CD4-positive, CD25-positive, alpha-beta regulatory T cell (primary cell): Measurements from ENCODE around the gene COMMD9. TPM values are rescaled to one million over a fixed set of nuclear protein-coding genes. Genes with fewer than 3 reads are reported as not detected.

Experiments used
- ATAC-seq, 2 donors: fragments of 150-1000 bp; cut with Tn5 transposase; one replicate each; pipeline ENCODE4 v1.10.0; 2021; ENCODE audit warnings: low read depth in 2 of 2, moderate number of reproducible peaks in 2 of 2, moderate library complexity in 1 of 2
- DNase-seq, 3 donors: peaks; one replicate each; pipeline versions ENCODE4 v3.0.0 to v3.0.0-alpha.2; 2012 to 2022; ENCODE audit warnings: mixed read lengths in 1 of 3
- H3K27ac ChIP-seq: one replicate; pipeline ENCODE4 v1.7.0; 2013; ENCODE audit warnings: mild to moderate bottlenecking, low read length; ENCODE audit not compliant: insufficient read depth, poor library complexity, severe bottlenecking
- H3K27me3 ChIP-seq: one replicate; pipeline ENCODE4 v1.7.0; 2013; ENCODE audit warnings: low read length; ENCODE audit not compliant: control insufficient read depth, insufficient read depth
- H3K36me3 ChIP-seq: one replicate; pipeline ENCODE4 v1.7.0; 2013; ENCODE audit warnings: mild to moderate bottlenecking, low read length, moderate library complexity; ENCODE audit not compliant: control insufficient read depth, insufficient read depth
- H3K4me1 ChIP-seq: 2 replicates; pipeline ENCODE4 v1.7.0; 2013; ENCODE audit warnings: mild to moderate bottlenecking, low read length; ENCODE audit not compliant: insufficient read depth, control insufficient read depth, poor library complexity, severe bottlenecking
- H3K4me3 ChIP-seq: one replicate; pipeline ENCODE4 v1.7.0; 2013; ENCODE audit warnings: low read depth, mild to moderate bottlenecking, low read length, moderate library complexity
- H3K9me3 ChIP-seq, 2 experiments: 1 replicate in 1 of 2; 2 replicates in 1 of 2; pipeline ENCODE4 v1.7.0; 2013; ENCODE audit warnings: low read length in 2 of 2, mild to moderate bottlenecking in 1 of 2, moderate library complexity in 1 of 2; ENCODE audit not compliant: control insufficient read depth in 2 of 2
- H3K27ac Mint-ChIP-seq, 3 donors: one replicate each; pipeline ENCODE4 v1.8.0; 2020 to 2022; ENCODE audit warnings: mild to moderate bottlenecking in 3 of 3, mixed read lengths in 3 of 3, moderate library complexity in 2 of 3
- H3K27me3 Mint-ChIP-seq: one replicate; pipeline ENCODE4 v1.8.0; 2022; ENCODE audit warnings: mild to moderate bottlenecking, mixed read lengths
- H3K36me3 Mint-ChIP-seq: one replicate; pipeline ENCODE4 v1.8.0; 2020; ENCODE audit warnings: mixed read lengths
- H3K4me1 Mint-ChIP-seq, 4 donors: one replicate each; pipeline ENCODE4 v1.8.0; 2020 to 2022; ENCODE audit warnings: mixed read lengths in 4 of 4, mild to moderate bottlenecking in 1 of 4
- H3K4me3 Mint-ChIP-seq, 4 donors: one replicate each; pipeline ENCODE4 v1.8.0; 2020 to 2022; ENCODE audit warnings: mild to moderate bottlenecking in 4 of 4, mixed read lengths in 4 of 4, moderate library complexity in 3 of 4
- H3K9me3 Mint-ChIP-seq, 7 donors: one replicate each; pipeline ENCODE4 v1.8.0; 2020 to 2022; ENCODE audit warnings: mixed read lengths in 7 of 7, mild to moderate bottlenecking in 3 of 7, moderate library complexity in 2 of 7
- polyA plus RNA-seq, 4 donors: library from polyadenylated mRNA; unstranded; fragments of 300-500 nt; fragmentation: Illumina TruSeq; gene quantifications; one replicate each; pipeline ENCODE4 v1.2.3, GENCODE V29; 2021
- total RNA-seq: library from RNA; stranded (reverse); gene quantifications from one replicate; pipeline ENCODE4 v1.2.3, GENCODE V29; 2022

The COMMD9 gene
- total and polyA plus RNA-seq, 5 donors from 2014 or later = 40.2 to 124 (median 74.5) TPM

GRCh38 chr11:36264011-36264972 is 24.9 kb downstream of the COMMD9 start:
- ATAC-seq = no peak
- Mint-ChIP-seq H3K4me3 (no peak overlapping the region), H3K27me3 (peaks cover 10% of the 10 kb centered on the region), H3K9me3 (no peaks in the 10 kb centered on the region), H3K36me3 (no peaks in the 10 kb centered on the region), H3K27ac (no peak overlapping the region), H3K4me1 (peaks cover 0 to 3% (median 0%) of the 10 kb centered on the region in 4 donors)
- Histone ChIP-seq H3K27me3 (no peaks in the 10 kb centered on the region), H3K4me3 (no peak overlapping the region), H3K9me3 (no peaks in the 10 kb centered on the region), H3K4me1 (no peaks in the 10 kb centered on the region), H3K36me3 (no peaks in the 10 kb centered on the region), H3K27ac (no peak overlapping the region)
- DNase-seq = no peak

- no peaks in the 10 kb centered on the region for H3K9me3 ChIP-seq
- Mint-ChIP-seq H3K36me3 (no peaks in the 10 kb centered on the region), H3K27ac (no peak overlapping the region), H3K9me3 (no peaks in the 10 kb centered on the region), H3K27me3 (peaks cover 32% of the 10 kb centered on the region), H3K4me3 (no peak overlapping the region), H3K4me1 (peaks cover 0 to 2% (median 0%) of the 10 kb centered on the region in 4 donors)
- no peaks in the 10 kb centered on the region for H3K36me3 ChIP-seq
- ATAC-seq (no peak), DNase-seq (no peak)
- H3K27me3 ChIP-seq = peaks cover 6% of the 10 kb centered on the region
- H3K27ac ChIP-seq = no peak overlapping the region
- H3K4me3 ChIP-seq = no peak overlapping the region
- H3K4me1 ChIP-seq = no peaks in the 10 kb centered on the region
Observed at GRCh38 chr11:36261094-36261493, 28.1 kb downstream of the COMMD9 start.

- no peaks in the 10 kb centered on the region for H3K36me3 ChIP-seq
- Mint-ChIP-seq H3K4me3 (no peak overlapping the region), H3K36me3 (no peaks in the 10 kb centered on the region), H3K4me1 (no peaks in the 10 kb centered on the region), H3K27me3 (peaks cover 32% of the 10 kb centered on the region), H3K9me3 (no peaks in the 10 kb centered on the region), H3K27ac (no peak overlapping the region)
- no peak overlapping the region for H3K4me3 ChIP-seq
- ATAC-seq = no peak
- H3K4me1 ChIP-seq = no peaks in the 10 kb centered on the region
- peak in 1 of 3 donors; percentile 17 for DNase-seq
- no peaks in the 10 kb centered on the region for H3K9me3 ChIP-seq
- peaks cover 6% of the 10 kb centered on the region for H3K27me3 ChIP-seq
- no peak overlapping the region for H3K27ac ChIP-seq
Observed at GRCh38 chr11:36258730-36259360, 30.4 kb downstream of the COMMD9 start.

GRCh38 chr11:36257351-36257750 is 31.9 kb downstream of the COMMD9 start:
- ATAC-seq = no peak
- no peaks in the 10 kb centered on the region for H3K9me3 ChIP-seq
- H3K9me3 Mint-ChIP-seq = no peaks in the 10 kb centered on the region
- no peak for DNase-seq
- no peak overlapping the region for H3K27ac ChIP-seq
- peaks cover 6% of the 10 kb centered on the region for H3K27me3 ChIP-seq
- H3K4me1 ChIP-seq = no peaks in the 10 kb centered on the region
- peaks cover 32% of the 10 kb centered on the region for H3K27me3 Mint-ChIP-seq
- H3K36me3 Mint-ChIP-seq = no peaks in the 10 kb centered on the region
- no peaks in the 10 kb centered on the region for H3K36me3 ChIP-seq
- no peak overlapping the region for H3K4me3 Mint-ChIP-seq
- H3K4me3 ChIP-seq = no peak overlapping the region
- H3K4me1 Mint-ChIP-seq = no peaks in the 10 kb centered on the region
- H3K27ac Mint-ChIP-seq = peak overlapping the region in 1 of 3 donors; percentile 18

- Histone ChIP-seq H3K27ac (no peak overlapping the region), H3K36me3 (no peaks in the 10 kb centered on the region), H3K4me1 (no peaks in the 10 kb centered on the region), H3K9me3 (no peaks in the 10 kb centered on the region), H3K27me3 (peaks cover 6% of the 10 kb centered on the region), H3K4me3 (no peak overlapping the region)
- no peak for ATAC-seq
- Mint-ChIP-seq H3K9me3 (peaks cover 0 to 1% (median 0%) of the 10 kb centered on the region in 7 donors), H3K27me3 (peaks cover 34% of the 10 kb centered on the region), H3K27ac (no peak overlapping the region), H3K4me3 (no peak overlapping the region), H3K4me1 (no peaks in the 10 kb centered on the region), H3K36me3 (no peaks in the 10 kb centered on the region)
- no peak for DNase-seq
Observed at GRCh38 chr11:36254713-36255112, 34.5 kb downstream of the COMMD9 start.

DNA sequence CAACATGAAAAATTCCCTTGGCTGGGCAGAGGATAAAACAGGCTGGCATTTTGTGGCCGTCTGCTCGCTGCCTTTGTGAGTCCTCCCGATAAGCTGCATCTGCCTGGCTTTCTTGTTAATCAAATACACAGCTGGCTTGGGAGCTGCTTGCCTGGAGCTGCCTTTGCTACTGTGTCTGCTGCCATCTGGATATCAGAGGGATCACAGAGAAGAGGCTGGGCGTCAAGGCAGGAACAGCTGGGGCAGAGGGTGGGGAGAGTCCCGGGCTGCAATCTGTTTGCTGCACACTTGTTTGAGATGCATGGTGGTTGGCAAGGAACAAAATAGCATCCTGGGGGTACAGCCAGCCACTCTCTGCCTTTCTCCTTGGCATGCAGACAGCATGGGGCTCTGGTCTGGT is 36.0 kb downstream of the COMMD9 start:
- no peak for ATAC-seq
- no peak for DNase-seq
- peaks cover 7% of the 10 kb centered on the region for H3K27me3 ChIP-seq
- Mint-ChIP-seq H3K9me3 (peaks cover 0 to 1% (median 0%) of the 10 kb centered on the region in 7 donors), H3K27me3 (peaks cover 23% of the 10 kb centered on the region), H3K4me1 (no peaks in the 10 kb centered on the region), H3K36me3 (no peaks in the 10 kb centered on the region), H3K27ac (no peak overlapping the region), H3K4me3 (no peak overlapping the region)
- H3K27ac ChIP-seq = no peak overlapping the region
- H3K9me3 ChIP-seq = no peaks in the 10 kb centered on the region
- H3K4me3 ChIP-seq = no peak overlapping the region
- no peaks in the 10 kb centered on the region for H3K4me1 ChIP-seq
- no peaks in the 10 kb centered on the region for H3K36me3 ChIP-seq

DNA sequence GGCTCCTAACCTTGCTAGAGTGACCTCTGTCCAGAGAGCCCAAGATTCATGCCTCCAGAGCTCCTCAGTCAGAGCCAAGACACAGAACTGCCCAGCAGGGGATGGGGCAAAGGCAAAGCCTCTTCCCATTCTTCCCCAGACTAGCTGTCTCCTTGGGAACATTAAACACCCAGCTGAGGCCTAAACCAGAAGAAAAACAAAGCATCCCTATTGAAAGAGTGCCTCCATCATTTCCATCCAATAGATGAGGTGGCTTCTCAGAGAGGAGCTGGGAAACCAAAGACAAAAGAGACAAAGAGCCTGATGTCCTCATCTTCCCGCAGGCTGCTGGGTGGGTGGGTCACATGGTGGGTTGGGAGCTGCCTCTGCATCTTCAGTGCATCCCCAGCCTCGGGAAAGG is 37.4 kb downstream of the COMMD9 start:
- no peak overlapping the region for H3K4me3 Mint-ChIP-seq
- H3K9me3 ChIP-seq = no peaks in the 10 kb centered on the region
- no peak for DNase-seq
- H3K27ac Mint-ChIP-seq = no peak overlapping the region
- H3K4me3 ChIP-seq = no peak overlapping the region
- H3K27me3 Mint-ChIP-seq = peaks cover 11% of the 10 kb centered on the region
- H3K4me1 ChIP-seq = no peaks in the 10 kb centered on the region
- H3K36me3 ChIP-seq = no peaks in the 10 kb centered on the region
- ATAC-seq = no peak
- H3K36me3 Mint-ChIP-seq = no peaks in the 10 kb centered on the region
- no peak overlapping the region for H3K27ac ChIP-seq
- H3K4me1 Mint-ChIP-seq = no peaks in the 10 kb centered on the region
- peaks cover 0 to 2% (median 0%) of the 10 kb centered on the region in 7 donors for H3K9me3 Mint-ChIP-seq
- H3K27me3 ChIP-seq = peaks cover 11% of the 10 kb centered on the region
